GM13977 (cell line): ENCODE results near the gene CUEDC1.

Experiments
- DNase-seq: peaks from one replicate; pipeline ENCODE4 v3.0.0; 2012; ENCODE audit warnings: low spot score
- CTCF ChIP-seq: IDR thresholded peaks from 2 replicates; pipeline ENCODE4 v1.5.1; 2012; ENCODE audit warnings: mild to moderate bottlenecking, control low read depth; ENCODE audit not compliant: insufficient read depth; ENCODE audit errors: extremely low read depth, missing control alignments
- in situ Hi-C: fragments of 300-500 bp; cut with MboI; formaldehyde crosslinking; loops from one replicate; pipeline ENCODE4 v1.12.0; 2022; ENCODE audit warnings: low sequenced_read_pairs, low pct_unique_long_range_greater_than_20kb, mixed read lengths, inconsistent platforms; ENCODE audit not compliant: unreplicated experiment

Gene CUEDC1

DNA sequence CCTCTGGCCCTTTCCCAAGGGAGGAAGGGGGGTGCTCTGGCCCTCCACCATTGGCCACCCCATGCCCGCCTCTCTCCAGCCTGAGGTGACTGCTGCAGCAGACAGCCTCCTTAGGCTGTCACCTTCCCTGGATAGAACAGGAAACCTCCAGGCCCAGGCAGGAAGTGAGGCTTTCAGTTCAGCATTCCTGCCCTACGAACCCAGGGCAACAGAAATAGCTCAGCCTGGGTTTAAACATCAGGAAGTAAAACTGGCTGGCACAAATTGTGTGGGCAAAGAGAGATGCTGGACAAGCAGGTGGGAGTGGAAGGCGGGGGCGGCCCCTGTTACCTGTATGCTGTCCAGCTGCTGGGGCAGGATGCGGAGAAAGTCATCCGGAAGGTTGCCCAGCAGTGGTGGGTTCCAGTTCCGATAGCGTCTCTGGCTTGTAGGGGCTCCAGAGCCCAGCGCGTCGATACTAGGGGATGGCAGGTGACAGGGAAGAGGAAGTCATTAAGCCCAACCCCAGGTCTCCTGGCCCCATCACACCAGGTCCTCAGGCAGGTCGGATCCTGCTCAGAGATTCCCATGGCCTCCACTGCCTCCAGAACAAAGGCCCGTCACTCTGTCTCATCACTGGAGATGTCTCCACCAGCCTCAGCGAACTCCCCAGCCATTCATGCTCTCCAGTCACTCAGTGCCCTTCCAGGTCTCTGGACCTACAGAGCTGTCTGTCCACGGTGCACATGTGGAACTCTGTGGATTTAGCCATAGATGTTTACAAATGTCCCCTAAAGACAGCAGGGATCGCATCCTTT is 81.8 kb downstream of the CUEDC1 start:
- in situ Hi-C loops: no loop called here
- no peak for TF ChIP-seq CTCF
- no peak for DNase-seq

DNA sequence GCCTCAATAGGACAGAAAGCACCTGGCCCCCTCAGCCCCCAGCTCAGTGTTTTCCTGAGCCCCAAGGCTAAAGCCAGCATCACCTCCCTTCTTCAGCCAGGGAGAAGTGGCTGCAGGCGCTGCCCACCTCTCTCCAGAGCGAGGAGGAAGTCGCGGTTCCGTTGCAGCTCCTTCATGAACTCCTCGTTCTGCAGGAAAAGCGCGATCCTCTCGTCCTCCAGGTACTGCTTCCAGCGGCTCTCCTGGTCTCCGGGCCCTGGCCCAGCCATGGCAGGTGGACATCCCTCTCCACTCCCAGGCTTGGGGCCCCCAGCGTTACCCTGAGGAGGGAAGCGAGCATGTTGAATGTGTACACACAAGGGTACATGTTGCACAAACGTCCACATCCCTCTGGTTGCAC is 82.7 kb downstream of the CUEDC1 start:
- no peak for TF ChIP-seq CTCF
- DNase-seq: no peak
- in situ Hi-C loops: no loop called here

GRCh38 chr17:57871863-57872262 is 83.3 kb downstream of the CUEDC1 start:
- in situ Hi-C loops: no loop called here
- DNase-seq: no peak
- TF ChIP-seq CTCF: no peak

DNA sequence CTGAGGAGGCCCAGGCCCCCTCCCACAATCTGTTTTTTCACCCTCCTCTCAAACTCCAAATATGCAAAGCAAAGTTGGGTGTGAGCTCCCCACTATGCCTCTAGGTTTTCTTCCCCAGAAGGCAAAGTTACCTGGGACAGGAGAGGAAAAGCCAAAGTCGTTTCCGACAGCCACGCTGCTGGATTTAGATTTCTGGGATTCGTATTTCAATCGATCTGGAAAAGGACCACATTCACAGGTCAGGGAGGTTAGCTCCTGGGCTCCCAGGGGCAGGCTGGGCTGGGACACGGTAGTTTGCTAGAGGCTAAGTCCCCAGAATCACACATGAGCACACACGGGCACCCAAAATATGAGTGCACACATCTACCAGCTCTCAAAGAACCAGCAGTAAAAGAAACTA is 84.1 kb downstream of the CUEDC1 start:
- TF ChIP-seq CTCF: no peak
- in situ Hi-C loops: no loop called here
- DNase-seq: no peak

- no peak for DNase-seq
- TF ChIP-seq CTCF: no peak
- in situ Hi-C loops: no loop called here
Observed at GRCh38 chr17:57870283-57870635, 85.0 kb downstream of the CUEDC1 start.

GRCh38 chr17:57869617-57870282 is 85.5 kb downstream of the CUEDC1 start:
- no peak for TF ChIP-seq CTCF
- in situ Hi-C loops: no loop called here
- no peak for DNase-seq
